ENCODE measurements around the gene SF3B2. TPM values are rescaled to one million over a fixed set of nuclear protein-coding genes. Genes with fewer than 3 reads are reported as not detected.

SF3B2 gene
- polyA plus RNA-seq, 1 of the 3 experiments (the other 2 are of a cell fraction) = 128 TPM

DNA sequence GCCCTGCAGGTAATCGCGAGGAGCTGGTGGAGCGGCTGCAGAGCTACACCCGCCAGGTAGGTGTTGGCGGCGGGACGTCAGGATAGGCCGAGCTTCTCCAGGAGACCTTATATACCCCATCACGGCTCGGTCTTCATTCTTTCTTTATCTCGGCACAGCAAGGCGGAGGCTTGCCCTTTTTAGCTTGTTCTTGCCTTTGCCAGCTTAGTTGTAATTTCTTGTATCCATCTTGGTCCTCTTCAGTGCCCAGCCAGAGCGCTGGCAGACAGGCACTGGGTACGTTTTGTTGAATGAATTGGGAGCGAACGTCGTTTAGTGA lies 459 bp downstream of the SF3B2 start:
- POLR2A ChIA-PET = interaction anchor here (1.3 to 2.4 kb wide), 3 partner anchors 8 to 50 kb away, joined by 3 to 8 read pairs (median 6); partner anchors contain the start of gene BANF1
- CTCF ChIA-PET = interaction anchor here (0.7 to 6.7 kb wide), 9 partner anchors 11 to 168 kb away, joined by 3 to 101 read pairs (median 5); partner anchors contain the start of gene PACS1
- peaks cover 32 to 42% of the 10 kb centered on the region in 2 experiments for H3K36me3 ChIP-seq (replicated peaks in 1 of 2; ENCODE audit: control insufficient read depth in 1 of 2, insufficient read depth in 2 of 2, low read length in 1 of 2)

DNA sequence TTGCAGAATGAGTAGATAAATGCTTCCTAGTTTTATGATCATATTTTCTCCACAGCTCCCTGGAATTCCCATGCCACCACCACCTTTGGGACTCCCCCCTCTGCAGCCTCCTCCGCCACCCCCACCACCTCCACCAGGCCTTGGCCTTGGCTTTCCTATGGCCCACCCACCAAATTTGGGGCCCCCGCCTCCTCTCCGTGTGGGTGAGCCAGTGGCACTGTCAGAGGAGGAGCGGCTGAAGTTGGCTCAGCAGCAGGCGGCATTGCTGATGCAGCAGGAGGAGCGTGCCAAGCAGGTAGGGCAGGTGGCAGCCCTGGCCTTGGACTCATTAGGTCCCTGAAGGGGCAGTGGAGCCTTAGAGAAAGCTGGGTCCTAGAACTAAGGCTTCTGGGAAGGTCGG lies 2.9 kb downstream of the SF3B2 start:
- peaks cover 9 to 18% of the 10 kb centered on the region in 2 experiments; a peak in 2 of 4 replicates for H3K4me1 ChIP-seq (ENCODE audit: control insufficient read depth in 1 of 2, insufficient read depth in 2 of 2, low read depth in 1 of 2, low read length in 1 of 2)
- no peak overlapping the region for H3K27ac ChIP-seq (ENCODE audit: low read depth in 2 of 2, low read length in 1 of 2)
- no peaks in the 10 kb centered on the region for H3K27me3 ChIP-seq (ENCODE audit: insufficient read depth)
- ChIA-PET POLR2A (interaction anchor here (0.6 kb wide), 1 partner anchor 10 kb away, joined by 3 read pairs; no protein-coding TSS in a partner anchor), CTCF (interaction anchor here (1.1 to 6.7 kb wide), 5 partner anchors 9 to 78 kb away, joined by 3 to 101 read pairs (median 3); partner anchors contain the start of gene PACS1)
- WGBS (ENCODE audit: low lambda C conversion rate) = 98% methylated on average over 6 of the region's 7 CpGs
- TF ChIP-seq SIN3A (IDR thresholded peaks at IDR 0.05; ENCODE audit: borderline replicate concordance, low read depth, low read length) = no peak
- no peak for TF ChIP-seq RAD21 (IDR thresholded peaks at IDR 0.05; ENCODE audit: low read length)
- TF ChIP-seq SMC3 (IDR thresholded peaks at IDR 0.05; ENCODE audit: low read depth, low read length) = no peak
- H2AFZ ChIP-seq (ENCODE audit: low read depth) = no peak overlapping the region
- H3K79me2 ChIP-seq (ENCODE audit: insufficient read depth) = peaks cover 68% of the 10 kb centered on the region
- DNase-seq = no peak
- no peaks in the 10 kb centered on the region for H3K9me2 ChIP-seq
- H3K4me2 ChIP-seq = no peak overlapping the region
- peaks cover 55 to 63% of the 10 kb centered on the region in 2 experiments for H3K36me3 ChIP-seq (replicated peaks in 1 of 2; ENCODE audit: control insufficient read depth in 1 of 2, insufficient read depth in 2 of 2, low read length in 1 of 2)
- no peak overlapping the region for H3K4me3 ChIP-seq (ENCODE audit: low read depth in 2 of 2, low read length in 1 of 2)
- peaks cover 4% of the 10 kb centered on the region for H3F3A ChIP-seq (replicated peaks; ENCODE audit: insufficient read depth)
- no peaks in the 10 kb centered on the region for H3K9me3 ChIP-seq
- H4K20me1 ChIP-seq (ENCODE audit: insufficient read depth) = no peaks in the 10 kb centered on the region
- no peak overlapping the region for H3K9ac ChIP-seq

More for the DNA sequence above, 459 bp downstream of the SF3B2 start:
- Histone ChIP-seq H3K4me1 (ENCODE audit: control insufficient read depth in 1 of 2, insufficient read depth in 2 of 2, low read depth in 1 of 2, low read length in 1 of 2) (peaks cover 15 to 37% of the 10 kb centered on the region in 2 experiments; a peak in 2 of 4 replicates), H4K20me1 (ENCODE audit: insufficient read depth) (no peaks in the 10 kb centered on the region), H3K9me3 (no peaks in the 10 kb centered on the region), H3K4me2 (peak overlapping the region; percentile 79), H3K27me3 (ENCODE audit: insufficient read depth) (no peaks in the 10 kb centered on the region), H3K9ac (peak overlapping the region; percentile 95), H3K27ac (ENCODE audit: low read depth in 2 of 2, low read length in 1 of 2) (peak overlapping the region; percentile 81 to 86), H3K79me2 (ENCODE audit: insufficient read depth) (peaks cover 54% of the 10 kb centered on the region), H3F3A (replicated peaks; ENCODE audit: insufficient read depth) (no peaks in the 10 kb centered on the region), H3K4me3 (ENCODE audit: low read depth in 2 of 2, low read length in 1 of 2) (peak overlapping the region; percentile 90 to 99), H2AFZ (ENCODE audit: low read depth) (0 out of 2 replicates have a peak overlapping the region, but pooled peaks have one; percentile 72), H3K9me2 (no peaks in the 10 kb centered on the region)
- TF ChIP-seq NFIC (IDR thresholded peaks at IDR 0.05; ENCODE audit: borderline replicate concordance) (no peak), RFX5 (IDR thresholded peaks at IDR 0.05; ENCODE audit: low read length) (no peak), YY1 (IDR thresholded peaks at IDR 0.05; ENCODE audit: low read depth) (no peak)
- 0% methylated on average over 15 of the region's 17 CpGs for WGBS (ENCODE audit: low lambda C conversion rate)
- DNase-seq = no peak

DNA sequence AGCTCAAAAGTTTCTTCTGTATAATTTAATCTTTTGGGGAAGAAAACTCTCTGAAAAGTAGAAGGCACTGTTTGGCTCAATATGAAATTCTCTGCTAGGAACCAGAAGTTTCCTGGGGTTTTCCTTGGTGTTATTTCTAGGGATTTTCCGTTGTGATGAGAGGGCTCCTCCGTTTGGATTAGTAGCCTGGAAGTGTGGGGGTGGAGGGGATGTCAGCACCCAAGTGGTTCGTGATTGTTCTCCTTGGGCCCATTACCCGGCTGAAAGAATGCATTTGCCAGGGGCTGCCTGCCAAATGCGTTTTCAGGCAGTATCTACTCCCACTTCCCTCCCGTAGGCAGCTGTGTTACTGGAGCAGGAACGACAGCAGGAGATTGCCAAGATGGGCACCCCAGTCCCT lies 4.3 kb downstream of the SF3B2 start:
- H3K9ac ChIP-seq = no peak overlapping the region
- ChIA-PET POLR2A (no interaction called here), CTCF (interaction anchor here (0.6 to 6.7 kb wide), 2 partner anchors 12 to 870 kb away, joined by 3 to 101 read pairs; partner anchors contain the start of gene PACS1)
- WGBS (ENCODE audit: low lambda C conversion rate) = 75% methylated on average over 6 of the region's 7 CpGs
- H3K4me1 ChIP-seq (ENCODE audit: control insufficient read depth in 1 of 2, insufficient read depth in 2 of 2, low read depth in 1 of 2, low read length in 1 of 2) = peaks cover 0 to 8% of the 10 kb centered on the region in 2 experiments; a peak in 1 of 4 replicates
- no peaks in the 10 kb centered on the region for H4K20me1 ChIP-seq (ENCODE audit: insufficient read depth)
- H3K4me2 ChIP-seq = no peak overlapping the region
- no peak for DNase-seq
- peaks cover 4% of the 10 kb centered on the region for H3F3A ChIP-seq (replicated peaks; ENCODE audit: insufficient read depth)
- peaks cover 69 to 76% of the 10 kb centered on the region in 2 experiments for H3K36me3 ChIP-seq (replicated peaks in 1 of 2; ENCODE audit: control insufficient read depth in 1 of 2, insufficient read depth in 2 of 2, low read length in 1 of 2)
- TF ChIP-seq, protein P1, sequence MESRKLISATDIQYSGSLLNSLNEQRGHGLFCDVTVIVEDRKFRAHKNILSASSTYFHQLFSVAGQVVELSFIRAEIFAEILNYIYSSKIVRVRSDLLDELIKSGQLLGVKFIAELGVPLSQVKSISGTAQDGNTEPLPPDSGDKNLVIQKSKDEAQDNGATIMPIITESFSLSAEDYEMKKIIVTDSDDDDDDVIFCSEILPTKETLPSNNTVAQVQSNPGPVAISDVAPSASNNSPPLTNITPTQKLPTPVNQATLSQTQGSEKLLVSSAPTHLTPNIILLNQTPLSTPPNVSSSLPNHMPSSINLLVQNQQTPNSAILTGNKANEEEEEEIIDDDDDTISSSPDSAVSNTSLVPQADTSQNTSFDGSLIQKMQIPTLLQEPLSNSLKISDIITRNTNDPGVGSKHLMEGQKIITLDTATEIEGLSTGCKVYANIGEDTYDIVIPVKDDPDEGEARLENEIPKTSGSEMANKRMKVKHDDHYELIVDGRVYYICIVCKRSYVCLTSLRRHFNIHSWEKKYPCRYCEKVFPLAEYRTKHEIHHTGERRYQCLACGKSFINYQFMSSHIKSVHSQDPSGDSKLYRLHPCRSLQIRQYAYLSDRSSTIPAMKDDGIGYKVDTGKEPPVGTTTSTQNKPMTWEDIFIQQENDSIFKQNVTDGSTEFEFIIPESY (IDR thresholded peaks at IDR 0.05; ENCODE audit: borderline replicate concordance, low read depth) = no peak
- TF ChIP-seq, protein P2, sequence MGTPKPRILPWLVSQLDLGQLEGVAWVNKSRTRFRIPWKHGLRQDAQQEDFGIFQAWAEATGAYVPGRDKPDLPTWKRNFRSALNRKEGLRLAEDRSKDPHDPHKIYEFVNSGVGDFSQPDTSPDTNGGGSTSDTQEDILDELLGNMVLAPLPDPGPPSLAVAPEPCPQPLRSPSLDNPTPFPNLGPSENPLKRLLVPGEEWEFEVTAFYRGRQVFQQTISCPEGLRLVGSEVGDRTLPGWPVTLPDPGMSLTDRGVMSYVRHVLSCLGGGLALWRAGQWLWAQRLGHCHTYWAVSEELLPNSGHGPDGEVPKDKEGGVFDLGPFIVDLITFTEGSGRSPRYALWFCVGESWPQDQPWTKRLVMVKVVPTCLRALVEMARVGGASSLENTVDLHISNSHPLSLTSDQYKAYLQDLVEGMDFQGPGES (IDR thresholded peaks at IDR 0.05; ENCODE audit: low read depth, low read length) = no peak
- no peak for TF ChIP-seq FOXM1 (IDR thresholded peaks at IDR 0.05; ENCODE audit: low read depth)
- peaks cover 68% of the 10 kb centered on the region for H3K79me2 ChIP-seq (ENCODE audit: insufficient read depth)
- no peaks in the 10 kb centered on the region for H3K27me3 ChIP-seq (ENCODE audit: insufficient read depth)
- H3K4me3 ChIP-seq (ENCODE audit: low read depth in 2 of 2, low read length in 1 of 2) = no peak overlapping the region
- H2AFZ ChIP-seq (ENCODE audit: low read depth) = no peak overlapping the region
- no peak overlapping the region for H3K27ac ChIP-seq (ENCODE audit: low read depth in 2 of 2, low read length in 1 of 2)
- no peaks in the 10 kb centered on the region for H3K9me2 ChIP-seq
- H3K9me3 ChIP-seq = no peaks in the 10 kb centered on the region

All from SK-N-SH (cell line).